Ascending aorta (tissue), 2 donors: ENCODE measurements around the gene ATP1B4. TPM values are rescaled to one million over a fixed set of nuclear protein-coding genes. Genes with fewer than 3 reads are reported as not detected.

Source experiments
- DNase-seq, 2 donors: peaks; one replicate each; pipeline ENCODE4 v3.0.0-alpha.2; 2019; ENCODE audit warnings: low spot score in 2 of 2
- H3K27ac ChIP-seq, 2 donors: fragments of 200-600 bp; sonication (generic); one replicate each; pipeline ENCODE4 v1.5.1; 2016 to 2017; ENCODE audit warnings: mild to moderate bottlenecking in 1 of 2
- H3K27me3 ChIP-seq: fragments of 200-600 bp; sonication (generic); one replicate; pipeline ENCODE4 v1.5.1; 2017
- H3K36me3 ChIP-seq, 2 donors: fragments of 200-600 bp; sonication (generic); one replicate each; pipeline ENCODE4 v1.5.1; 2016
- H3K4me1 ChIP-seq, 2 donors: fragments of 200-600 bp; sonication (generic); one replicate each; pipeline ENCODE4 v1.5.1; 2016 to 2017; ENCODE audit warnings: mild to moderate bottlenecking in 1 of 2
- H3K4me3 ChIP-seq, 2 donors: fragments of 200-600 bp; sonication (generic); one replicate each; pipeline ENCODE4 v1.5.1; 2016 to 2017; ENCODE audit warnings: mild to moderate bottlenecking in 1 of 2
- H3K9me3 ChIP-seq, 2 donors: fragments of 200-600 bp; sonication (generic); one replicate each; pipeline ENCODE4 v1.5.1; 2016
- CTCF ChIP-seq, 3 experiments: fragments of 200-600 bp in 2 of 3; fragments of 450-650 bp in 1 of 3; sonication (generic) in 2 of 3; IDR thresholded peaks; one replicate each; pipeline ENCODE4 v1.5.1; 2016 to 2019; ENCODE audit warnings: antibody characterized with exemption in 3 of 3, mild to moderate bottlenecking in 1 of 3, moderate library complexity in 1 of 3
- intact Hi-C: fragments of 100-400 bp; cut with DNase I; formaldehyde crosslinking; loops from one replicate; pipeline ENCODE4 v1.15.1; 2023
- total RNA-seq: library from RNA; depleted of rRNA; stranded (reverse); fragments of >200 nt; gene quantifications from one replicate; pipeline ENCODE4 v1.1.0, GENCODE V29; 2016

The ATP1B4 gene
- total RNA-seq, 1 donor from 2014 or later, result not detected

GRCh38 chrX:120406638-120407037 lies 44.7 kb downstream of the ATP1B4 start:
- no peak for TF ChIP-seq CTCF (IDR thresholded peaks at IDR 0.05)
- Histone ChIP-seq H3K4me3 (no peak overlapping the region), H3K9me3 (no peaks in the 10 kb centered on the region), H3K27me3 (no peaks in the 10 kb centered on the region), H3K4me1 (no peaks in the 10 kb centered on the region), H3K27ac (no peak overlapping the region), H3K36me3 (no peaks in the 10 kb centered on the region)
- no peak for DNase-seq
- intact Hi-C loops, result no loop called here

- no peak for TF ChIP-seq CTCF (IDR thresholded peaks at IDR 0.05)
- Histone ChIP-seq H3K9me3 (no peaks in the 10 kb centered on the region), H3K4me1 (no peaks in the 10 kb centered on the region), H3K4me3 (no peak overlapping the region), H3K27me3 (no peaks in the 10 kb centered on the region), H3K27ac (no peak overlapping the region), H3K36me3 (no peaks in the 10 kb centered on the region)
- intact Hi-C loops, result no loop called here
- DNase-seq, result no peak
These were observed 46.3 kb downstream of the ATP1B4 start for GRCh38 chrX:120408168-120408567.

- DNase-seq, result no peak
- intact Hi-C loops, result no loop called here
- TF ChIP-seq CTCF (IDR thresholded peaks at IDR 0.05), result no peak
- no peaks in the 10 kb centered on the region for H3K4me1 ChIP-seq
- no peaks in the 10 kb centered on the region for H3K36me3 ChIP-seq
- no peak overlapping the region for H3K4me3 ChIP-seq
- no peaks in the 10 kb centered on the region for H3K27me3 ChIP-seq
- H3K9me3 ChIP-seq, result no peaks in the 10 kb centered on the region
- H3K27ac ChIP-seq, result no peak overlapping the region
These were observed 57.6 kb downstream of the ATP1B4 start for GRCh38 chrX:120419463-120419862.

GRCh38 chrX:120426599-120426998 lies 64.7 kb downstream of the ATP1B4 start:
- H3K36me3 ChIP-seq, result no peaks in the 10 kb centered on the region
- no peak overlapping the region for H3K4me3 ChIP-seq
- H3K27ac ChIP-seq, result no peak overlapping the region
- H3K27me3 ChIP-seq, result no peaks in the 10 kb centered on the region
- TF ChIP-seq CTCF (IDR thresholded peaks at IDR 0.05), result no peak
- no peaks in the 10 kb centered on the region for H3K4me1 ChIP-seq
- intact Hi-C loops, result no loop called here
- no peak for DNase-seq
- H3K9me3 ChIP-seq, result no peaks in the 10 kb centered on the region

GRCh38 chrX:120428309-120428708 lies 66.4 kb downstream of the ATP1B4 start:
- no peak for DNase-seq
- Histone ChIP-seq H3K27ac (no peak overlapping the region), H3K4me3 (no peak overlapping the region), H3K36me3 (no peaks in the 10 kb centered on the region), H3K4me1 (no peaks in the 10 kb centered on the region), H3K27me3 (no peaks in the 10 kb centered on the region), H3K9me3 (no peaks in the 10 kb centered on the region)
- intact Hi-C loops, result no loop called here
- TF ChIP-seq CTCF (IDR thresholded peaks at IDR 0.05), result no peak
